PFSK-1 (cell line): ENCODE data around the gene LY9.

Experiments used
- FOXP2 ChIP-seq: optimal IDR thresholded peaks from 2 replicates; pipeline ENCODE3; 2011; ENCODE audit warnings: borderline replicate concordance, control low read depth, inconsistent platforms; ENCODE audit not compliant: insufficient read depth; ENCODE audit errors: extremely low read length, extremely low read depth
- POLR2AphosphoS5 ChIP-seq: IDR thresholded peaks from 2 replicates; pipeline ENCODE4 v1.6.1; 2012; ENCODE audit warnings: low read depth, mild to moderate bottlenecking, control low read depth, low read length, moderate library complexity
- SIN3A ChIP-seq: IDR thresholded peaks from 2 replicates; pipeline ENCODE4 v1.6.1; 2012; ENCODE audit warnings: mild to moderate bottlenecking, low read length, moderate library complexity, borderline replicate concordance; ENCODE audit not compliant: insufficient read depth
- TAF1 ChIP-seq: IDR thresholded peaks from 2 replicates; pipeline ENCODE4 v1.6.1; 2012; ENCODE audit warnings: low read length, control low read depth, borderline replicate concordance; ENCODE audit not compliant: insufficient read depth
- TF ChIP-seq, protein P1 (sequence below), 2 experiments: IDR thresholded peaks; 2 replicates each; pipeline versions ENCODE4 v1.6.1 to v1.8.0; 2011 to 2012; ENCODE audit warnings: low read depth in 2 of 2, low read length in 2 of 2, control low read depth in 1 of 2, inconsistent platforms in 1 of 2, mild to moderate bottlenecking in 1 of 2, moderate library complexity in 1 of 2; ENCODE audit not compliant: insufficient read depth in 1 of 2

The LY9 gene

DNA sequence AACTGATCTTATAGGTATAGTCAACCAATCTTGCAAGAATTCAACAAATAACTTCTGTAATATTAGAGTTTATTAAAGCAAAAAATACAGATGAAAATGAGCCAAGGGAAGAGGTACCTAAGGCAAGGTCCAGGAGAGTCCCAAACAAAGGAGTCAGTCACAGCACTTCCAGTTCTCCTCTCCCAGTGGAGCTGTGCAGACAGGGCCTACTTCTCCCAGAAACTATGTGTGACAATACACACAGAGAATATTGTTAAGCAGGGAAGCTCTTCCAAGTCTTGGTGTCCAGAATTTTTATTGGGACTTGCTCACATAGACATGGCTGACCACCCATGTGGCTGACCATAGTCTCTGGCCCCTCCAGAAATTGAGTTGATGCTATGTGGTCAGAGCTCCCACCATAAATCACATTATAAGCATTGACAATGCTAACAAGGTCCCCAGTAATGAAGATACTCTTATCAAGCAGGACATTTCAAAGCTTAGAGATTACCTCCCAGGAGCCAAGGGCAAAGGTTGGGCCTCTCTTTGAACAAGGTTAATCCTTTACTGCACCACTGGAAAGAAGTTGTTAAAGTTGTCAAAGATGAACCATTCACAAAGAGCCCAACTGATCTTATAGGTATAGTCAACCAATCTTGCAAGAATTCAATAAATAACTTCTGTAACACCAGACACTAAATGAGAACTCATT is 70.2 kb downstream of the LY9 start:
- TF ChIP-seq POLR2AphosphoS5 (no peak), FOXP2 (no peak), SIN3A (no peak), TAF1 (no peak)
- TF ChIP-seq, protein P1, sequence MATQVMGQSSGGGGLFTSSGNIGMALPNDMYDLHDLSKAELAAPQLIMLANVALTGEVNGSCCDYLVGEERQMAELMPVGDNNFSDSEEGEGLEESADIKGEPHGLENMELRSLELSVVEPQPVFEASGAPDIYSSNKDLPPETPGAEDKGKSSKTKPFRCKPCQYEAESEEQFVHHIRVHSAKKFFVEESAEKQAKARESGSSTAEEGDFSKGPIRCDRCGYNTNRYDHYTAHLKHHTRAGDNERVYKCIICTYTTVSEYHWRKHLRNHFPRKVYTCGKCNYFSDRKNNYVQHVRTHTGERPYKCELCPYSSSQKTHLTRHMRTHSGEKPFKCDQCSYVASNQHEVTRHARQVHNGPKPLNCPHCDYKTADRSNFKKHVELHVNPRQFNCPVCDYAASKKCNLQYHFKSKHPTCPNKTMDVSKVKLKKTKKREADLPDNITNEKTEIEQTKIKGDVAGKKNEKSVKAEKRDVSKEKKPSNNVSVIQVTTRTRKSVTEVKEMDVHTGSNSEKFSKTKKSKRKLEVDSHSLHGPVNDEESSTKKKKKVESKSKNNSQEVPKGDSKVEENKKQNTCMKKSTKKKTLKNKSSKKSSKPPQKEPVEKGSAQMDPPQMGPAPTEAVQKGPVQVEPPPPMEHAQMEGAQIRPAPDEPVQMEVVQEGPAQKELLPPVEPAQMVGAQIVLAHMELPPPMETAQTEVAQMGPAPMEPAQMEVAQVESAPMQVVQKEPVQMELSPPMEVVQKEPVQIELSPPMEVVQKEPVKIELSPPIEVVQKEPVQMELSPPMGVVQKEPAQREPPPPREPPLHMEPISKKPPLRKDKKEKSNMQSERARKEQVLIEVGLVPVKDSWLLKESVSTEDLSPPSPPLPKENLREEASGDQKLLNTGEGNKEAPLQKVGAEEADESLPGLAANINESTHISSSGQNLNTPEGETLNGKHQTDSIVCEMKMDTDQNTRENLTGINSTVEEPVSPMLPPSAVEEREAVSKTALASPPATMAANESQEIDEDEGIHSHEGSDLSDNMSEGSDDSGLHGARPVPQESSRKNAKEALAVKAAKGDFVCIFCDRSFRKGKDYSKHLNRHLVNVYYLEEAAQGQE (IDR thresholded peaks at IDR 0.05; ENCODE audit: insufficient read depth in 1 of 2, low read depth in 2 of 2, low read length in 2 of 2) = no peak

DNA sequence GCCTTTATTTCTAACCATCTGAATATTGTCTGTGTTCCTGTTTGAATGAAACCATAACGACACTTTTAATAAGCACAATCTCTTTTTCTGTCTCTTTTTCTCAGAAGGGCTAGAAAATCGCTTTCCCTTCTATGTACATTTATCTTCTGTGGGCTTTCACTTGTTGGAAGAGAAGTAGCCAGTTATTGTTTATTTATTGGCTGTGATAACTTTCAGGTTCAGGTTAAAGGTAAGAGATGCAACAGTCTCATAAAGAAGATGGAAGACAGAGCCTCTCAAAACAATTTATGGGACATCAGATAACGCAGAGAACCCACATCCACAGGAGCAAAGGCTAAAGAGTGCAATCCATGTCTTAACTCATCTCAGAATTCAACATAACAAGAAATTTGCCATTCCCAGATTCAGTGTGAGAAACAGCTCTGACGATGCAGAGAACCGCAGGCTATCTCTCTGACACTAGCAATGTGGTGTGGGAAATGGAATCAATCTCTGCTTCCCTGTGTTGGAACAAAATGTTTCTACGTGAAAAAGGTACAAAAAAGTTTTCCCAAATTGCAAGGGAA is 70.8 kb downstream of the LY9 start:
- TF ChIP-seq TAF1 = no peak
- TF ChIP-seq, protein P1 (IDR thresholded peaks at IDR 0.05; ENCODE audit: insufficient read depth in 1 of 2, low read depth in 2 of 2, low read length in 2 of 2) = no peak
- TF ChIP-seq POLR2AphosphoS5 = no peak
- TF ChIP-seq FOXP2 = no peak
- no peak for TF ChIP-seq SIN3A

DNA sequence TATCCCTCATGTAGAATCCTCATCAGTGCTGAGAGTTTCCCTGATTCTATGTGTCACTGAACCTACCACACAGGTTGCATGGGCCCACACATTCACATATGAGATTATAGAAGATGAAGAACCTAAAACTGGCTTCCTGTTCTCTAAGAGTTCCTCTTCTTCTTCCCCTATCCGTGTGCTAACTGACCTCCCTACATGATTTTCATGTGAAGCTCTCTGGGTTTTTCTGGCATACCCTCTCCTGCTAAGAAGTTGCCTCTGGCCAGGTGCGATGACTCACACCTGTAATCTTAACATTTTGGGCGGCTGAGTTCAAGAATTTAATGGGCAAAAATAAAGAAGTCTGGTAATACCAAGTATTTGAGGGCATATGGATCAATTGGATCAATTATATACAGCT is 72.2 kb downstream of the LY9 start:
- TF ChIP-seq, protein P1 (IDR thresholded peaks at IDR 0.05; ENCODE audit: insufficient read depth in 1 of 2, low read depth in 2 of 2, low read length in 2 of 2) = no peak
- TF ChIP-seq SIN3A (no peak), FOXP2 (no peak), TAF1 (no peak), POLR2AphosphoS5 (no peak)

DNA sequence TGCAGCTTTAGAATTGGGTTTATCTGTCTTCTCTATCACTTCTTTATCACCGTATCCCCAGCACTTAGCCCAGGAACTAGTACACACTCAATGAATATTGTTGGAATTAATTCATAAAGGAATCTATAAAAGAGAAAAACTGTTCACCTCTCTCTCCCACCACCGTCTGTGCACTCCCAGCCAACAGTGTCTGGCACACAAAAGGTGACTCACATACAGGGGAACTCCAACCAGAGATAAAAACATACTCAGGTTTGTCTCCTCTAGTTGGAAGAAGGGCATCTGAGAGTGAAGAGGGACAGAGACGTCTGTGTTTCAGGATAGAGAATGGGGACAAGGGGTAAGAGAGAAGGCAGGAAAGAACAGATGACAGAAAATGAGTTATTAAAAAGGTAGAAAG is 79.0 kb downstream of the LY9 start:
- TF ChIP-seq TAF1 = no peak
- no peak for TF ChIP-seq SIN3A
- TF ChIP-seq FOXP2 = no peak
- TF ChIP-seq POLR2AphosphoS5 = no peak
- TF ChIP-seq, protein P1 (IDR thresholded peaks at IDR 0.05; ENCODE audit: insufficient read depth in 1 of 2, low read depth in 2 of 2, low read length in 2 of 2) = no peak
